WTC11 (cell line): ENCODE data around the gene CMTM2. TPM values are rescaled to one million over a fixed set of nuclear protein-coding genes. Genes with fewer than 3 reads are reported as not detected.

Experiments
- ATAC-seq: fragments of 200-7000 bp; cut with Tn5 transposase; 2 replicates; pipeline ENCODE4 v1.10.0; 2021; ENCODE audit warnings: mild to moderate bottlenecking, moderate library complexity
- CTCF ChIA-PET: fragments of 300-600 bp; sonication (Branson Sonifier 250); formaldehyde crosslinking; loops from one replicate; lab custom pipeline; 2021; ENCODE audit warnings: antibody characterized with exemption; lab: Charles Lee
- POLR2A ChIA-PET: fragments of 350-600 bp; sonication (Branson Sonifier 250); formaldehyde crosslinking; loops from one replicate; lab custom pipeline; 2021; ENCODE audit warnings: antibody characterized with exemption; lab: Charles Lee
- DNase-seq: peaks from one replicate; pipeline ENCODE4 v3.0.0; 2021; ENCODE audit warnings: low spot score
- H3K27ac Mint-ChIP-seq: 2 replicates; pipeline ENCODE4 v1.8.0; 2021; ENCODE audit warnings: mixed read lengths
- H3K27me3 Mint-ChIP-seq: 2 replicates; pipeline ENCODE4 v1.8.0; 2021; ENCODE audit warnings: low read depth, mild to moderate bottlenecking, moderate library complexity, mixed read lengths
- H3K36me3 Mint-ChIP-seq: 2 replicates; pipeline ENCODE4 v1.8.0; 2021; ENCODE audit warnings: mixed read lengths
- H3K4me1 Mint-ChIP-seq: 2 replicates; pipeline ENCODE4 v1.8.0; 2022; ENCODE audit warnings: mixed read lengths
- H3K4me3 Mint-ChIP-seq: 2 replicates; pipeline ENCODE4 v1.8.0; 2021; ENCODE audit warnings: mild to moderate bottlenecking, moderate library complexity, mixed read lengths
- H3K9me3 Mint-ChIP-seq: 2 replicates; pipeline ENCODE4 v1.8.0; 2021; ENCODE audit warnings: mixed read lengths
- AFF4 ChIP-seq: sonication (generic); formaldehyde crosslinking; IDR thresholded peaks from 2 replicates; pipeline ENCODE4 v1.8.1; 2023; ENCODE audit warnings: mild to moderate bottlenecking, missing genetic modification reagents, borderline replicate concordance
- ARID4B ChIP-seq: sonication (generic); formaldehyde crosslinking; IDR thresholded peaks from 2 replicates; pipeline ENCODE4 v1.8.0; 2023; ENCODE audit warnings: missing genetic modification reagents, mild to moderate bottlenecking, borderline replicate concordance
- ATF2 ChIP-seq: sonication (generic); formaldehyde crosslinking; IDR thresholded peaks from 2 replicates; pipeline ENCODE4 v1.8.1; 2022; ENCODE audit warnings: low read depth, missing genetic modification reagents, borderline replicate concordance
- ATF3 ChIP-seq: sonication (generic); formaldehyde crosslinking; conservative IDR thresholded peaks from 2 replicates; pipeline ENCODE4 v1.8.1; 2022; ENCODE audit warnings: mild to moderate bottlenecking, missing genetic modification reagents
- CREB1 ChIP-seq: sonication (generic); formaldehyde crosslinking; IDR thresholded peaks from 2 replicates; pipeline ENCODE4 v1.8.0; 2023; ENCODE audit warnings: mild to moderate bottlenecking, missing genetic modification reagents
- GRHL2 ChIP-seq: fragments of 250-450 bp; sonication (Bioruptor Pico); IDR thresholded peaks from 2 replicates; pipeline ENCODE4 v1.8.0; 2022; ENCODE audit warnings: mild to moderate bottlenecking, moderate library complexity; ENCODE audit not compliant: insufficient replicate concordance, severe bottlenecking
- HMGXB4 ChIP-seq: sonication (generic); formaldehyde crosslinking; IDR thresholded peaks from 2 replicates; pipeline ENCODE4 v1.8.1; 2023; ENCODE audit warnings: mild to moderate bottlenecking, moderate library complexity, missing genetic modification reagents
- JUN ChIP-seq: sonication (generic); formaldehyde crosslinking; IDR thresholded peaks from 2 replicates; pipeline ENCODE4 v1.8.0; 2023; ENCODE audit warnings: mild to moderate bottlenecking, missing genetic modification reagents
- KAT7 ChIP-seq: sonication (generic); formaldehyde crosslinking; IDR thresholded peaks from 2 replicates; pipeline ENCODE4 v1.8.1; 2023; ENCODE audit warnings: missing genetic modification reagents, mild to moderate bottlenecking, borderline replicate concordance
- MYBL2 ChIP-seq: sonication (generic); formaldehyde crosslinking; IDR thresholded peaks from 2 replicates; pipeline ENCODE4 v1.8.1; 2023; ENCODE audit warnings: mild to moderate bottlenecking, moderate library complexity, missing genetic modification reagents
- NR2C2 ChIP-seq: sonication (generic); formaldehyde crosslinking; IDR thresholded peaks from 2 replicates; pipeline ENCODE4 v1.8.0; 2022; ENCODE audit warnings: mild to moderate bottlenecking, missing genetic modification reagents
- SMAD3 ChIP-seq: sonication (generic); formaldehyde crosslinking; IDR thresholded peaks from 2 replicates; pipeline ENCODE4 v1.8.0; 2022; ENCODE audit warnings: missing genetic modification reagents, mild to moderate bottlenecking, borderline replicate concordance
- TP53 ChIP-seq: sonication (generic); formaldehyde crosslinking; IDR thresholded peaks from 2 replicates; pipeline ENCODE4 v1.8.1; 2023; ENCODE audit warnings: mild to moderate bottlenecking, missing genetic modification reagents
- USF1 ChIP-seq: sonication (generic); formaldehyde crosslinking; IDR thresholded peaks from 2 replicates; pipeline ENCODE4 v1.8.0; 2022; ENCODE audit warnings: mild to moderate bottlenecking, missing genetic modification reagents
- ZNF232 ChIP-seq: sonication (generic); formaldehyde crosslinking; IDR thresholded peaks from 2 replicates; pipeline ENCODE4 v1.8.0; 2022; ENCODE audit warnings: mild to moderate bottlenecking, missing genetic modification reagents
- ZNF317 ChIP-seq: sonication (generic); formaldehyde crosslinking; IDR thresholded peaks from 2 replicates; pipeline ENCODE4 v1.8.1; 2023; ENCODE audit warnings: low read depth, mild to moderate bottlenecking, moderate library complexity, missing genetic modification reagents, borderline replicate concordance
- ZNF423 ChIP-seq: fragments of 250-450 bp; sonication (Bioruptor Pico); IDR thresholded peaks from 2 replicates; pipeline ENCODE4 v2.1.2; 2022; ENCODE audit warnings: mild to moderate bottlenecking, moderate library complexity
- ZNF671 ChIP-seq: fragments of 250-450 bp; sonication (Bioruptor Pico); IDR thresholded peaks from 2 replicates; pipeline ENCODE4 v1.8.0; 2021; ENCODE audit warnings: mild to moderate bottlenecking
- total RNA-seq: library from RNA; stranded (reverse); gene quantifications from 3 replicates; pipeline ENCODE4 v1.2.3, GENCODE V29; 2021

CMTM2 gene
- total RNA-seq, 1 experiment from 2014 or later: not detected

- CTCF ChIA-PET: interaction anchor here (2.1 kb wide), 1 partner anchor 21 kb away, joined by 6 read pairs; no protein-coding TSS in a partner anchor
- no peak for DNase-seq
- Mint-ChIP-seq H3K36me3 (peaks cover 4% of the 10 kb centered on the region), H3K4me1 (no peaks in the 10 kb centered on the region), H3K27ac (no peak overlapping the region), H3K27me3 (no peaks in the 10 kb centered on the region), H3K9me3 (peaks cover 3% of the 10 kb centered on the region), H3K4me3 (no peak overlapping the region)
- no peak for ATAC-seq
- TF ChIP-seq ZNF423 (CRISPR knock-in tag): no peak
- no peak for TF ChIP-seq MYBL2 (CRISPR knock-in tag)
- POLR2A ChIA-PET: no interaction called here
Observed at GRCh38 chr16:66568355-66568754, 10.9 kb upstream of the CMTM2 start.

- H3K4me1 Mint-ChIP-seq: no peaks in the 10 kb centered on the region
- CTCF ChIA-PET: interaction anchor here (0.7 to 2.1 kb wide), 3 partner anchors 17 to 227 kb away, joined by 3 to 6 read pairs (median 3); partner anchors contain the start of gene CKLF
- peaks cover 4% of the 10 kb centered on the region for H3K36me3 Mint-ChIP-seq
- H3K27me3 Mint-ChIP-seq: no peaks in the 10 kb centered on the region
- H3K4me3 Mint-ChIP-seq: no peak overlapping the region
- POLR2A ChIA-PET: no interaction called here
- peaks cover 3% of the 10 kb centered on the region for H3K9me3 Mint-ChIP-seq
- TF ChIP-seq ZNF423 (CRISPR knock-in tag) (no peak), GRHL2 (no peak), TP53 (CRISPR knock-in tag) (no peak), KAT7 (no peak), JUN (CRISPR knock-in tag) (no peak)
- no peak overlapping the region for H3K27ac Mint-ChIP-seq
- no peak for DNase-seq
- ATAC-seq: no peak
Observed at GRCh38 chr16:66569131-66569530, 10.1 kb upstream of the CMTM2 start.

- ChIA-PET CTCF (interaction anchor here (1.0 to 2.1 kb wide), 4 partner anchors 8 to 228 kb away, joined by 3 to 6 read pairs (median 4); partner anchors contain the start of gene CMTM2), POLR2A (no interaction called here)
- DNase-seq: no peak
- Mint-ChIP-seq H3K4me1 (no peaks in the 10 kb centered on the region), H3K27ac (no peak overlapping the region), H3K4me3 (no peak overlapping the region), H3K27me3 (no peaks in the 10 kb centered on the region), H3K9me3 (peaks cover 3% of the 10 kb centered on the region)
- no peak for ATAC-seq
- no peak for TF ChIP-seq ARID4B (CRISPR knock-in tag)
- no peak for TF ChIP-seq ZNF671
- no peak for TF ChIP-seq HMGXB4 (CRISPR knock-in tag)
- no peak for TF ChIP-seq AFF4 (CRISPR knock-in tag)
- no peak for TF ChIP-seq SMAD3 (CRISPR knock-in tag)
- no peak for TF ChIP-seq ZNF232
- TF ChIP-seq ZNF317 (CRISPR knock-in tag): no peak
- TF ChIP-seq ATF3 (CRISPR knock-in tag): no peak
- no peak for TF ChIP-seq CREB1 (CRISPR knock-in tag)
- TF ChIP-seq NR2C2 (CRISPR knock-in tag): no peak
- TF ChIP-seq USF1 (CRISPR knock-in tag): no peak
- no peak for TF ChIP-seq ATF2 (CRISPR knock-in tag)
- TF ChIP-seq, all 79 proteins: peak for 0
- peaks cover 4% of the 10 kb centered on the region for H3K36me3 Mint-ChIP-seq
Observed at GRCh38 chr16:66569827-66570405, 9.3 kb upstream of the CMTM2 start.
